OCI-M2 (cell line): ENCODE data around the gene GSTK1.
"Not testable (repeated sequence)": the region's sequence is repeated elsewhere in the genome, so short reads cannot be mapped to it uniquely, and the experiment has no call there.

Experiments used
- DNase-seq: peaks from one replicate; lab custom pipeline; 2025; ENCODE audit not compliant: unreplicated experiment; lab: John Stamatoyannopoulos, UW

The GSTK1 gene

GRCh38 chr7:143238289-143238980 is 24.8 kb upstream of the GSTK1 start:
- DNase-seq: no peak

- no peak for DNase-seq
Observed at GRCh38 chr7:143239813-143240212, 23.4 kb upstream of the GSTK1 start.

- peak; percentile 41 for DNase-seq
Observed at GRCh38 chr7:143240291-143241168, 22.7 kb upstream of the GSTK1 start.

- no peak for DNase-seq
Observed at GRCh38 chr7:143242306-143242705, 20.9 kb upstream of the GSTK1 start.

- no peak for DNase-seq
Observed at GRCh38 chr7:143243111-143243510, 20.1 kb upstream of the GSTK1 start.

GRCh38 chr7:143243614-143244013 is 19.6 kb upstream of the GSTK1 start:
- no peak for DNase-seq

- no peak for DNase-seq
Observed at GRCh38 chr7:143244321-143244720, 18.9 kb upstream of the GSTK1 start.

- no peak for DNase-seq
Observed at GRCh38 chr7:143245123-143245522, 18.1 kb upstream of the GSTK1 start.

GRCh38 chr7:143247372-143247771 is 15.9 kb upstream of the GSTK1 start:
- no peak for DNase-seq

GRCh38 chr7:143248761-143249354 is 14.4 kb upstream of the GSTK1 start:
- no peak for DNase-seq

GRCh38 chr7:143250199-143250598 is 13.0 kb upstream of the GSTK1 start:
- DNase-seq: no peak

GRCh38 chr7:143250822-143251221 is 12.4 kb upstream of the GSTK1 start:
- no peak for DNase-seq

GRCh38 chr7:143252006-143252405 is 11.2 kb upstream of the GSTK1 start:
- no peak for DNase-seq

GRCh38 chr7:143255564-143255963 is 7.7 kb upstream of the GSTK1 start:
- DNase-seq: no peak

- DNase-seq: no peak
Observed at GRCh38 chr7:143256325-143256724, 6.9 kb upstream of the GSTK1 start.

GRCh38 chr7:143256932-143257331 is 6.3 kb upstream of the GSTK1 start:
- DNase-seq: peak; percentile 39

- DNase-seq: no peak
Observed at GRCh38 chr7:143257501-143257900, 5.7 kb upstream of the GSTK1 start.

GRCh38 chr7:143258831-143259230 is 4.4 kb upstream of the GSTK1 start:
- no peak for DNase-seq

GRCh38 chr7:143259765-143260164 is 3.5 kb upstream of the GSTK1 start:
- DNase-seq: no peak

- DNase-seq: no peak
Observed at GRCh38 chr7:143261901-143262300, 1.3 kb upstream of the GSTK1 start.

GRCh38 chr7:143264196-143264568 is 941 bp downstream of the GSTK1 start:
- not testable (repeated sequence) for DNase-seq
